HEK293T (cell line): Measurements from ENCODE around the gene AHNAK.
A peak's percentile ranks its signal among the peaks of the same experiment; 100 is the strongest.

ENCODE experiments used
- CTCF ChIA-PET: fragments of 350-600 bp; formaldehyde crosslinking; extraction: SDS; loops from one replicate; lab custom pipeline; 2021; ENCODE audit warnings: antibody characterized with exemption, inconsistent platforms; lab: Yijun Ruan, JAX
- POLR2A ChIA-PET: fragments of 350-600 bp; formaldehyde crosslinking; extraction: SDS; loops from one replicate; lab custom pipeline; 2020; ENCODE audit warnings: antibody characterized with exemption, inconsistent platforms; lab: Yijun Ruan, JAX
- DNase-seq: peaks from one replicate; pipeline ENCODE4 v3.0.0; 2012; ENCODE audit warnings: mixed read lengths; ENCODE audit errors: extremely low spot score
- ARNT ChIP-seq: fragments of 450-650 bp; IDR thresholded peaks from 2 replicates; pipeline ENCODE4 v1.6.1; 2017; ENCODE audit warnings: mild to moderate bottlenecking
- BHLHE40 ChIP-seq: fragments of 450-650 bp; IDR thresholded peaks from 2 replicates; pipeline ENCODE4 v1.6.1; 2016; ENCODE audit warnings: mild to moderate bottlenecking, moderate library complexity, borderline replicate concordance
- CTBP1 ChIP-seq: fragments of 450-650 bp; IDR thresholded peaks from 2 replicates; pipeline ENCODE4 v1.6.1; 2016; ENCODE audit warnings: borderline replicate concordance
- ELF4 ChIP-seq: fragments of 450-650 bp; IDR thresholded peaks from 2 replicates; pipeline ENCODE4 v1.6.1; 2017; ENCODE audit warnings: antibody characterized with exemption
- FOXA1 ChIP-seq: fragments of 450-650 bp; IDR thresholded peaks from 2 replicates; pipeline ENCODE4 v1.6.1; 2016; ENCODE audit warnings: mild to moderate bottlenecking
- FOXK2 ChIP-seq: fragments of 450-650 bp; IDR thresholded peaks from 2 replicates; pipeline ENCODE4 v1.6.1; 2016; ENCODE audit warnings: mild to moderate bottlenecking
- FOXM1 ChIP-seq: fragments of 450-650 bp; IDR thresholded peaks from 2 replicates; pipeline ENCODE4 v1.6.1; 2017; ENCODE audit warnings: mild to moderate bottlenecking, borderline replicate concordance
- HDGF ChIP-seq: fragments of 450-650 bp; IDR thresholded peaks from 2 replicates; pipeline ENCODE4 v1.6.1; 2017; ENCODE audit warnings: antibody characterized with exemption, borderline replicate concordance
- L3MBTL2 ChIP-seq: fragments of 450-650 bp; conservative IDR thresholded peaks from 2 replicates; pipeline ENCODE4 v1.6.1; 2016; ENCODE audit warnings: mild to moderate bottlenecking
- LEF1 ChIP-seq: fragments of 450-650 bp; IDR thresholded peaks from 2 replicates; pipeline ENCODE4 v1.6.1; 2017; ENCODE audit warnings: mild to moderate bottlenecking, borderline replicate concordance
- NFRKB ChIP-seq: fragments of 450-650 bp; IDR thresholded peaks from 2 replicates; pipeline ENCODE4 v1.6.1; 2016; ENCODE audit warnings: mild to moderate bottlenecking, moderate library complexity
- SP1 ChIP-seq: fragments of 450-650 bp; IDR thresholded peaks from 2 replicates; pipeline ENCODE4 v1.6.1; 2017
- SUZ12 ChIP-seq: fragments of 450-650 bp; IDR thresholded peaks from 2 replicates; pipeline ENCODE4 v1.6.1; 2016; ENCODE audit warnings: mild to moderate bottlenecking
- TARDBP ChIP-seq: fragments of 450-650 bp; IDR thresholded peaks from 2 replicates; pipeline ENCODE4 v1.6.1; 2016
- ZNF384 ChIP-seq: fragments of 450-650 bp; IDR thresholded peaks from 2 replicates; pipeline ENCODE4 v1.6.1; 2016
- TF ChIP-seq, protein P1 (sequence below): fragments of 450-650 bp; IDR thresholded peaks from 2 replicates; pipeline ENCODE4 v1.6.1; 2016

The AHNAK gene, protein sequence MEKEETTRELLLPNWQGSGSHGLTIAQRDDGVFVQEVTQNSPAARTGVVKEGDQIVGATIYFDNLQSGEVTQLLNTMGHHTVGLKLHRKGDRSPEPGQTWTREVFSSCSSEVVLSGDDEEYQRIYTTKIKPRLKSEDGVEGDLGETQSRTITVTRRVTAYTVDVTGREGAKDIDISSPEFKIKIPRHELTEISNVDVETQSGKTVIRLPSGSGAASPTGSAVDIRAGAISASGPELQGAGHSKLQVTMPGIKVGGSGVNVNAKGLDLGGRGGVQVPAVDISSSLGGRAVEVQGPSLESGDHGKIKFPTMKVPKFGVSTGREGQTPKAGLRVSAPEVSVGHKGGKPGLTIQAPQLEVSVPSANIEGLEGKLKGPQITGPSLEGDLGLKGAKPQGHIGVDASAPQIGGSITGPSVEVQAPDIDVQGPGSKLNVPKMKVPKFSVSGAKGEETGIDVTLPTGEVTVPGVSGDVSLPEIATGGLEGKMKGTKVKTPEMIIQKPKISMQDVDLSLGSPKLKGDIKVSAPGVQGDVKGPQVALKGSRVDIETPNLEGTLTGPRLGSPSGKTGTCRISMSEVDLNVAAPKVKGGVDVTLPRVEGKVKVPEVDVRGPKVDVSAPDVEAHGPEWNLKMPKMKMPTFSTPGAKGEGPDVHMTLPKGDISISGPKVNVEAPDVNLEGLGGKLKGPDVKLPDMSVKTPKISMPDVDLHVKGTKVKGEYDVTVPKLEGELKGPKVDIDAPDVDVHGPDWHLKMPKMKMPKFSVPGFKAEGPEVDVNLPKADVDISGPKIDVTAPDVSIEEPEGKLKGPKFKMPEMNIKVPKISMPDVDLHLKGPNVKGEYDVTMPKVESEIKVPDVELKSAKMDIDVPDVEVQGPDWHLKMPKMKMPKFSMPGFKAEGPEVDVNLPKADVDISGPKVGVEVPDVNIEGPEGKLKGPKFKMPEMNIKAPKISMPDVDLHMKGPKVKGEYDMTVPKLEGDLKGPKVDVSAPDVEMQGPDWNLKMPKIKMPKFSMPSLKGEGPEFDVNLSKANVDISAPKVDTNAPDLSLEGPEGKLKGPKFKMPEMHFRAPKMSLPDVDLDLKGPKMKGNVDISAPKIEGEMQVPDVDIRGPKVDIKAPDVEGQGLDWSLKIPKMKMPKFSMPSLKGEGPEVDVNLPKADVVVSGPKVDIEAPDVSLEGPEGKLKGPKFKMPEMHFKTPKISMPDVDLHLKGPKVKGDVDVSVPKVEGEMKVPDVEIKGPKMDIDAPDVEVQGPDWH (N-terminal part only)

DNA sequence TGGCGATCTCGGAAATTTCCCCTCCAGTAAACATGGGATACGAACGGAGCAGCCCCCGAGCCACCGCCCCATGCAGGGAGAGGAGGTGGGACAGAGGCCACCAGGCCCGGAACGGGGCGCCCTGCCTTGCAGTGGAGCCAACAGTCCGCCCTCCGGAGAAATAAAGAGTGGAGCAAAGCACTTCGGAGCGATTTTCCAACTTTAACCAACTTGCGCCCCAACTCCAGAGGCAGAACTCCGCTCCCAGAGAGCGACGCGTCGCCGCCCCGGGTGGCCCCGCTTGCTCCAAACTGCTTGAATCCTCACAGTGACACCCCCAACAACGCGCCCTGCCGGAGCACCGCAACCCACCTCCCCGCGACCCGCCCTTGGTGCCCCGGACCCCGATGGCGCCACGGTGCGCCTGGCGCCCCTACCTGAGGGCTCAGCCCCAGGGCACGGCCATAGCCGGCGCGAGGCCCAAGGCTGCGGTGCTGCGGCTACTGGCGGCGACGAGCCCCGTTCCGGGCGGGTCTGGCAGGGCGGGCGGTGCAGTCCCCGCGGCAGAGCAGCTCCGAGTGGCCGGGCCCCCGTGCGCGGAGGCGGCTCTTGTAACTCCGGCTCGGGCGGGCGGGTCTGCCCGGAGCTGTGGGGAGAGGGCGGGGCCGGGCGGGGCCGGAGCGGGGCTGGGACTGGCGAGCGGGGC, at the start of gene AHNAK:
AHNAK (minus strand) TSS at position 563 of the 685 bp plus-strand sequence. CDS start 10,708 bp downstream, outside the sequence.
- ChIA-PET POLR2A (interaction anchor here (0.9 to 1.1 kb wide), 5 partner anchors 9 to 45 kb away, joined by 3 to 7 read pairs (median 5); partner anchors contain the start of genes EEF1G and TUT1), CTCF (interaction anchor here (0.7 to 1.1 kb wide), 3 partner anchors 14 to 153 kb away, joined by 3 read pairs; no protein-coding TSS in a partner anchor)
- no peak for TF ChIP-seq ARNT
- TF ChIP-seq ELF4: no peak
- no peak for TF ChIP-seq L3MBTL2
- no peak for TF ChIP-seq FOXK2
- TF ChIP-seq CTBP1: no peak
- no peak for TF ChIP-seq SUZ12
- TF ChIP-seq SP1: no peak
- TF ChIP-seq, protein P1, sequence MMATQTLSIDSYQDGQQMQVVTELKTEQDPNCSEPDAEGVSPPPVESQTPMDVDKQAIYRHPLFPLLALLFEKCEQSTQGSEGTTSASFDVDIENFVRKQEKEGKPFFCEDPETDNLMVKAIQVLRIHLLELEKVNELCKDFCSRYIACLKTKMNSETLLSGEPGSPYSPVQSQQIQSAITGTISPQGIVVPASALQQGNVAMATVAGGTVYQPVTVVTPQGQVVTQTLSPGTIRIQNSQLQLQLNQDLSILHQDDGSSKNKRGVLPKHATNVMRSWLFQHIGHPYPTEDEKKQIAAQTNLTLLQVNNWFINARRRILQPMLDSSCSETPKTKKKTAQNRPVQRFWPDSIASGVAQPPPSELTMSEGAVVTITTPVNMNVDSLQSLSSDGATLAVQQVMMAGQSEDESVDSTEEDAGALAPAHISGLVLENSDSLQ: no peak
- no peak for TF ChIP-seq FOXM1
- TF ChIP-seq TARDBP: no peak
- no peak for TF ChIP-seq FOXA1
- no peak for TF ChIP-seq ZNF384
- no peak for TF ChIP-seq BHLHE40
- DNase-seq: peak; percentile 65

DNA sequence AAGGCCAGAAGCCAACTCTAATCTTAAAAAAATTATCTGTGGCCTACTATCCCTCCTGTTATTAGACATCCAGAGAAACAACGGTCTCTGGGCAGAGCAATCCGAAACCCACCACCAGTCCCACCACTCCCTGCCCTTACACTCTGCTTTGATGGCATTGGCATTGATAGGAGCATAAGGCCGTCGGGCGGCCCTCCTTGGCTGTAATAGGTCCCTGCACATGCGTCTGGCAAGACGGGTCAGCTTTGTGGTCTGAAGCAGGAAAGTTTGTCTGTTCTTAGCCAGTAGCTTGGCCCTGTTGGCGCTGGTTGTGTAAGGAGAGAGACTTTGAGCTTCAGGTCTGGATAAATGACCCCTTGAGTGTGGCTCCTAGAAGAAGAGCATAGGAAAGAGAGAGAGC, 48.5 kb upstream of the AHNAK start:
- no peak for DNase-seq
- ChIA-PET POLR2A (interaction anchor here (1.2 to 5.8 kb wide), 2 partner anchors 16 to 101 kb away, joined by 4 to 168 read pairs; partner anchors contain the start of gene EEF1G), CTCF (interaction anchor here (0.5 to 0.6 kb wide), 2 partner anchors 173 to 649 kb away, joined by 3 to 5 read pairs; no protein-coding TSS in a partner anchor)
- TF ChIP-seq FOXK2 (no peak), SUZ12 (no peak), SP1 (no peak), ZNF384 (no peak), CTBP1 (no peak), TARDBP (no peak), FOXA1 (no peak), ARNT (no peak), HDGF (no peak), L3MBTL2 (no peak), ELF4 (no peak), BHLHE40 (no peak), FOXM1 (no peak), NFRKB (no peak), LEF1 (no peak)
- TF ChIP-seq, protein P1: no peak

DNA sequence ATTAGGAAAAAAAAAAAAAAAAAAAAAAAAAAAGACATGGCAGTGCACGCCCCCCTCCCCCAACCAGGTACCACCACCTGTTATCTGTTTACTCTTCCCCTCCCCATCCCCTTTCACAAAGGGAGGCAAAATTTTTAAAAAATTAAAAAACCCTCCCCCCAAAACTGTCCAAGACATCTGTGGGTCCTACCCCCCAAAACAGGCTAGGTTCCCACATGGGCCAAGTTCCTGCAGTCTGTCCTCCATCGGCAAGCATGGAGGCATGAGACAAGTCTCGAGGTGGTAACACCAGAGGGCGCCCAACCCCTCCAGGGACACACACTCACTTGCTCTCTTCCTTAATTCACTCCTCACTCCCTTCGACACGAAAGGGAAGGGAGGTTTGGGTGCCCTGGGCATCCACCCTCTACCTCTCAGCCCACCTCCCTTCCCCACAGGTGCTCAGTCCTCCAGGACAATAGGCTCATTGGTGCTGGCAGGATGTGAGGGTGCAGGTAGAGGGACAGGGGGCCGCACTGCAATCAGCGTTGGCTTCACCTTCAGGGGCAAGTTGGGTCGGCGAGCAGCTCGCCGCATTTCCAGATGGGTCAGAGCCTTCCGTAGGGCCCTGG, 46.9 kb upstream of the AHNAK start:
- ChIA-PET POLR2A (interaction anchor here (0.8 to 5.8 kb wide), 16 partner anchors 7 to 288 kb away, joined by 3 to 168 read pairs (median 14); partner anchors contain the start of genes B3GAT3, C11orf98, CSKMT and EEF1G), CTCF (interaction anchor here (0.8 to 1.3 kb wide), 3 partner anchors 8 to 78 kb away, joined by 5 to 9 read pairs (median 5); partner anchors contain the start of genes EML3, MTA2 and UQCC3)
- DNase-seq: peak; percentile 63
- TF ChIP-seq SUZ12 (no peak), ARNT (no peak), CTBP1 (no peak), ELF4 (no peak), LEF1 (no peak), HDGF (no peak), FOXK2 (no peak), ZNF384 (no peak), NFRKB (no peak), L3MBTL2 (no peak), FOXM1 (no peak), FOXA1 (no peak), BHLHE40 (no peak), SP1 (no peak), TARDBP (no peak)
- TF ChIP-seq, protein P1: no peak
